Activated T-helper 1 cell treated with anti-CD3 and anti-CD28 coated beads, Interleukin-12 subunit alpha, Interleukin-12 subunit beta, Interleukin-2, Interleukin-4 antibody, amounts not matched to agents 30 ng/mL and 10 ng/mL and 1 ng/mL, durations not matched to agents 14 hours and 24 hours and 36 hours (primary cell): ENCODE data around the gene BLOC1S6. TPM values are rescaled to one million over a fixed set of nuclear protein-coding genes. Genes with fewer than 3 reads are reported as not detected.

Experiments used
- DNase-seq: peaks from one replicate; pipeline ENCODE4 v3.0.0; 2021; ENCODE audit warnings: low spot score
- H3K27ac Mint-ChIP-seq: one replicate; pipeline ENCODE4 v1.8.0; 2021; ENCODE audit warnings: mild to moderate bottlenecking, mixed read lengths
- H3K27me3 Mint-ChIP-seq: one replicate; pipeline ENCODE4 v1.8.0; 2022; ENCODE audit warnings: mild to moderate bottlenecking, moderate library complexity, mixed read lengths; ENCODE audit not compliant: insufficient read depth
- H3K36me3 Mint-ChIP-seq: one replicate; pipeline ENCODE4 v1.8.0; 2021; ENCODE audit warnings: low read depth, mixed read lengths
- H3K4me1 Mint-ChIP-seq: one replicate; pipeline ENCODE4 v1.8.0; 2021; ENCODE audit warnings: low read depth, mixed read lengths
- H3K4me3 Mint-ChIP-seq: one replicate; pipeline ENCODE4 v1.8.0; 2021; ENCODE audit warnings: mild to moderate bottlenecking, moderate library complexity, mixed read lengths
- H3K9me3 Mint-ChIP-seq: one replicate; pipeline ENCODE4 v1.8.0; 2021; ENCODE audit warnings: mixed read lengths
- intact Hi-C: fragments of 100-400 bp; cut with micrococcal nuclease; formaldehyde crosslinking; loops from one replicate; pipeline ENCODE4 v1.15.1; 2024
- total RNA-seq: library from RNA; stranded (reverse); gene quantifications from 2 replicates; pipeline ENCODE4 v1.2.3, GENCODE V29; 2022

Gene BLOC1S6
- total RNA-seq, 1 donor from 2014 or later = 50.6 TPM

DNA sequence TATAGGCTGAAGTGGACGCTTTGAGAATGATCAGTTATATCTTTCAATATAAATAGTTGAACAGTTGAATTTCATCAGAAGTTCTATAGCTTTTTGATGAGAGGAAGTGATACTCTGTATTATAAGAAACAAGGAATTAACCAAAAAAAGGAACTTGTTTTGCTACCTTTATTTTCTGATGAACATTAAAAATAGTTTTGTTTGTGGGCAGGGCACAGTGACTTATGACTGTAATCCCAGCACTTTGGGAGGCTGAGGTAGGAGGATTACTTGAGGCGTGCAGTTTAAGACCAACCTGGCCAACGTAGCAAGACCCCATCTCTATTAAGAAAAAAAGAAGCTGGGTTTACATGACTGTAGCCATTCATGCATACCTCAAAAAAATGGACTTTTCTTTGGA is 16.7 kb downstream of the BLOC1S6 start:
- intact Hi-C loops = no loop called here

DNA sequence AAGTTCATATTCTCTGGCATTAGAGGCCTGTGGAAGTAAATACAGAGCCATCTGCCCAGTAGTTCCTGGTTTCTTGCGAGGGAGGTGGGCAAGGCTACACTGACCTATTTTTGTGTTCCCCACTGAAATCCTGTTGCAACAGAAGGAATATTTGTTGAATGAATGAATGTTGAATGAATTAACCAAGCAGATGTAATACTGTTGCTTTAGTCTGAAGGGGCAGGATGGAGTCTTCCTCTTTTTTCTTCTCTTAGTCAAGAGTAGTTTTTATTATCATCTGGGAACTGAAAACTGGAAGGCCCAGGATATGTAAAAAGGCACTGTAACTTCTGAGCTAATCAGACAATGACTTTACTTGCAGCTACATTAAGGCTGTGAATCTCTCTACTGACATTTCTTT is 17.1 kb downstream of the BLOC1S6 start:
- DNase-seq = no peak
- H3K9me3 Mint-ChIP-seq = no peaks in the 10 kb centered on the region
- intact Hi-C loops = no loop called here
- peaks cover 13% of the 10 kb centered on the region for H3K36me3 Mint-ChIP-seq
- H3K4me3 Mint-ChIP-seq = no peak overlapping the region
- no peak overlapping the region for H3K27ac Mint-ChIP-seq
- H3K4me1 Mint-ChIP-seq = peaks cover 6% of the 10 kb centered on the region
- H3K27me3 Mint-ChIP-seq = no peaks in the 10 kb centered on the region

More for the DNA sequence above, 16.7 kb downstream of the BLOC1S6 start:
- H3K36me3 Mint-ChIP-seq = peaks cover 13% of the 10 kb centered on the region
- no peak overlapping the region for H3K4me3 Mint-ChIP-seq
- no peak for DNase-seq
- no peaks in the 10 kb centered on the region for H3K9me3 Mint-ChIP-seq
- H3K4me1 Mint-ChIP-seq = peaks cover 6% of the 10 kb centered on the region
- H3K27ac Mint-ChIP-seq = no peak overlapping the region
- no peaks in the 10 kb centered on the region for H3K27me3 Mint-ChIP-seq

GRCh38 chr15:45606413-45606812 is 19.2 kb downstream of the BLOC1S6 start:
- H3K4me1 Mint-ChIP-seq = peaks cover 6% of the 10 kb centered on the region
- intact Hi-C loops = no loop called here
- H3K36me3 Mint-ChIP-seq = peaks cover 15% of the 10 kb centered on the region
- H3K9me3 Mint-ChIP-seq = no peaks in the 10 kb centered on the region
- no peaks in the 10 kb centered on the region for H3K27me3 Mint-ChIP-seq
- DNase-seq = no peak
- no peak overlapping the region for H3K4me3 Mint-ChIP-seq
- H3K27ac Mint-ChIP-seq = no peak overlapping the region

- peaks cover 12% of the 10 kb centered on the region for H3K36me3 Mint-ChIP-seq
- DNase-seq = no peak
- H3K4me3 Mint-ChIP-seq = no peak overlapping the region
- no peak overlapping the region for H3K27ac Mint-ChIP-seq
- peaks cover 6% of the 10 kb centered on the region for H3K4me1 Mint-ChIP-seq
- intact Hi-C loops = no loop called here
- no peaks in the 10 kb centered on the region for H3K27me3 Mint-ChIP-seq
- no peaks in the 10 kb centered on the region for H3K9me3 Mint-ChIP-seq
These were observed 19.7 kb downstream of the BLOC1S6 start for GRCh38 chr15:45606841-45607240.

DNA sequence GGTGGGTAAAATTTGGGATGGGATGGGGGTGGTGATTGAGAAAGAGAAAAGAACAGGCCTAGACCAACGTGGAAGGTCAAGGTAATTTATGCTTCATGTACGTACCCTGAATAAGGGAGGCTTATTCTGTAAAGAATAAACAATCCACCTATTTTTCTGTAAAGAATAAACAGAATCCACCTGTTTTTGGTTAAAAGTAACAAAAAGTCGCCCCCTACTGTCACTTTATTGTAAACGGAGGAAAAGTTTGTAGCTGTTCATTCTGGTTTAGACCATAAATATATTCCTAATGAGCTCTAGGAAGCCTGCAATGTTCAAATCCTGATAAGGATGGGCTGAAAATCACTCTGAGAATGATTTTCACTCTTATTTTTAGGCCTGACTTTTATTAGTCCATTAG is 24.1 kb downstream of the BLOC1S6 start:
- no peaks in the 10 kb centered on the region for H3K9me3 Mint-ChIP-seq
- no peak overlapping the region for H3K27ac Mint-ChIP-seq
- intact Hi-C loops = no loop called here
- H3K4me1 Mint-ChIP-seq = peaks cover 10% of the 10 kb centered on the region
- no peaks in the 10 kb centered on the region for H3K27me3 Mint-ChIP-seq
- peaks cover 5% of the 10 kb centered on the region for H3K36me3 Mint-ChIP-seq
- no peak for DNase-seq
- H3K4me3 Mint-ChIP-seq = no peak overlapping the region

- DNase-seq = no peak
- Mint-ChIP-seq H3K4me1 (peaks cover 9% of the 10 kb centered on the region), H3K4me3 (no peak overlapping the region), H3K9me3 (no peaks in the 10 kb centered on the region), H3K36me3 (peaks cover 2% of the 10 kb centered on the region), H3K27me3 (no peaks in the 10 kb centered on the region), H3K27ac (peak overlapping the region; percentile 65)
- intact Hi-C loops = loop anchor here (2.0 kb wide), 1 partner anchor 26 kb away; the partner anchor contains the start of gene BLOC1S6
These were observed 25.7 kb downstream of the BLOC1S6 start for GRCh38 chr15:45612790-45613415.

- no peak for DNase-seq
- H3K9me3 Mint-ChIP-seq = no peaks in the 10 kb centered on the region
- H3K27ac Mint-ChIP-seq = no peak overlapping the region
- intact Hi-C loops = no loop called here
- H3K27me3 Mint-ChIP-seq = no peaks in the 10 kb centered on the region
- H3K36me3 Mint-ChIP-seq = no peaks in the 10 kb centered on the region
- peaks cover 9% of the 10 kb centered on the region for H3K4me1 Mint-ChIP-seq
- no peak overlapping the region for H3K4me3 Mint-ChIP-seq
These were observed 29.7 kb downstream of the BLOC1S6 start for GRCh38 chr15:45616901-45617323.

- no peaks in the 10 kb centered on the region for H3K36me3 Mint-ChIP-seq
- no peaks in the 10 kb centered on the region for H3K4me1 Mint-ChIP-seq
- DNase-seq = no peak
- intact Hi-C loops = no loop called here
- no peak overlapping the region for H3K27ac Mint-ChIP-seq
- peaks cover 2% of the 10 kb centered on the region for H3K27me3 Mint-ChIP-seq
- H3K4me3 Mint-ChIP-seq = no peak overlapping the region
- no peaks in the 10 kb centered on the region for H3K9me3 Mint-ChIP-seq
These were observed 31.6 kb downstream of the BLOC1S6 start for GRCh38 chr15:45618813-45619212.

DNA sequence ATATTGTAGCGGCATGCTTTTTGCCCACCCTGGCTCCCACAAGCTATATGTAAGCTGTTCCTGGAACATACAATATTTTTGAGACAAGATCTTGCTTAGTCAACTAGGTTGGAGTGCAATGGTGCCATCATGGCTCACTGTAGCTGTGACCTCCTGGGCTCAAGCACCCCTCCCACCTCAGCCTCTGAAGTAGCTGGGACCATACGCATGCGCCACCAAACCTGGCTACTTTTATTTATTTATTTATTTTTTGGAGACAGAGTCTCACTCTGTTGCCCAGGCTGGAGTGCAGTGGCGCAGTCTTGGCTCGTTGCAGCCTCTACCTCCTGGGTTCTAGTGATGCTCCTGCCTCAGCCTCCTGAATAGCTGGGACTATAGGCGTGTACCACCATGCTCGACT is 41.0 kb downstream of the BLOC1S6 start:
- H3K36me3 Mint-ChIP-seq = peaks cover 6% of the 10 kb centered on the region
- DNase-seq = no peak
- no peak overlapping the region for H3K27ac Mint-ChIP-seq
- peaks cover 13% of the 10 kb centered on the region for H3K4me1 Mint-ChIP-seq
- no peak overlapping the region for H3K4me3 Mint-ChIP-seq
- intact Hi-C loops = no loop called here
- peaks cover 26% of the 10 kb centered on the region for H3K27me3 Mint-ChIP-seq
- H3K9me3 Mint-ChIP-seq = peaks cover 22% of the 10 kb centered on the region

DNA sequence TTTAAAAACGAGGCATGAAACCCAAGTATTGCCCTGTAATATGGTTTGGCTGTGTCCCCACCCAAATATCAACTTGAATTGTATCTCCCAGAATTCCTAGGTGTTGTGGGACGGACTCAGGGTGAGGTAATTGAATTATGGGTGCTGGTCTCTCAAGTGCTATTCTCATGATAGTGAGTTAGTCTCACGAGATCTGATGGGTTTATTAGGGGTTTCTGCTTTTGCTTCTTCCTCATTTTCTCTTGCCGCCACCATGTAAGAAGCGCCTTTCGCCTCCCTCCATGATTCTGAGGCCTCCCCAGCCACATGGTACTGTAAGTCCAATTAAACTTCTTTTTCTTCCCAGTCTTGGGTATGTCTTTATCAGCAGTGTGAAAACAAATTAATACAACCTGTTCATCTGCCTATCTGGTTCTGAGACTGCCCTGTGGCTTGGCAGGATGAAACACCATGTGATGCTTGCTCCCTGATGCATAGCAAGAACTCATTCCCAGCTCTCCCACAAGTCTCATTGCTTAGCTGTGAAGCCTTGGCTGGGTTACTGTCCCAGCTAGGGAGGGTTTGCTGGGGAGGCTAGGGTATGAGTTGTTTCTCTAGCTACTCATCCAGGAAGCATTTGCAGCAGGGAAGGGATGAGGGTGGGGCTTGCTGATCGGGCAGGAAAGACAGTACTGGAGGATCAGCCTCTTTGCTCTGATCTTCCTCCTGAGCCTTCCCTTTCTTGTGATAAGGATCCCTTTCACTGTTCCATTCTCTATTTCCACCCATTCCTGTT is 43.9 kb downstream of the BLOC1S6 start:
- no peak overlapping the region for H3K27ac Mint-ChIP-seq
- peaks cover 11% of the 10 kb centered on the region for H3K36me3 Mint-ChIP-seq
- intact Hi-C loops = no loop called here
- no peak overlapping the region for H3K4me3 Mint-ChIP-seq
- no peak for DNase-seq
- H3K9me3 Mint-ChIP-seq = peaks cover 17% of the 10 kb centered on the region
- peaks cover 21% of the 10 kb centered on the region for H3K4me1 Mint-ChIP-seq
- H3K27me3 Mint-ChIP-seq = peaks cover 23% of the 10 kb centered on the region

DNA sequence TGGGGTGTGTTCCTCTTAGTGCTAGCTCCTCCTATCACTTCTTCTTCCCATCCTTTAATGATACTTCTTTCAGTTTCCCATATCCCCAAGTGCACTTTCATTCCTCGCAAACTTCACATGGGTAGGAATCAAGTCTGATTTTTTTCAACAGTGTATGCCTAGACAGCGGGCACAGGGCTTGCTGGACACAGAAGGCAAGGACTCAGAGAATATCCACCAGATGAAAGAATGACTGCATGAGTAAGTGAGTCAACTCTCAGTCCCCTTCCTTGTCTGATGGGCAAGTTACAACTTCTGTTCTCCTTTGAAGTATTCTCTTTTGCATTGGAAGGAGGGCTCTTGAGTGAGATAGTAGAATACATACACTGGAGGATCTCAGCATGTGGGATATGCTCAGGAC is 44.6 kb downstream of the BLOC1S6 start:
- Mint-ChIP-seq H3K4me3 (no peak overlapping the region), H3K36me3 (peaks cover 9% of the 10 kb centered on the region), H3K27ac (no peak overlapping the region), H3K4me1 (peaks cover 22% of the 10 kb centered on the region), H3K9me3 (peaks cover 10% of the 10 kb centered on the region), H3K27me3 (peaks cover 20% of the 10 kb centered on the region)
- DNase-seq = no peak
- intact Hi-C loops = no loop called here

GRCh38 chr15:45634432-45635190 is 47.4 kb downstream of the BLOC1S6 start, which contains the start of gene SQOR:
SQOR (plus strand) TSS chr15:45635029; CDS start chr15:45658924, 23,895 bp downstream.
- peak; percentile 67 for DNase-seq
- Mint-ChIP-seq H3K27me3 (peaks cover 16% of the 10 kb centered on the region), H3K4me3 (peak within 1 kb of the TSS; percentile 99), H3K36me3 (peaks cover 28% of the 10 kb centered on the region), H3K27ac (peak within 1 kb of the TSS; percentile 94), H3K9me3 (no peaks in the 10 kb centered on the region), H3K4me1 (peaks cover 50% of the 10 kb centered on the region)
- intact Hi-C loops = loop anchor here (1.0 to 2.0 kb wide), 2 partner anchors 20 to 176 kb away; no protein-coding TSS in a partner anchor
